Panc1 (cell line): ENCODE data around the gene CORO1C. TPM values are rescaled to one million over a fixed set of nuclear protein-coding genes. Genes with fewer than 3 reads are reported as not detected.

Experiments used
- ATAC-seq: fragments of 200-7000 bp; cut with Tn5 transposase; 2 replicates; pipeline ENCODE4 v1.9.1; 2020; ENCODE audit warnings: mild to moderate bottlenecking, moderate library complexity
- BruUV-seq: library from RNA; stranded (reverse); fragments of 400-500 nt; replicated peaks from 2 replicates; lab custom pipeline; 2021; lab: Mats Ljungman, UMichigan
- CTCF ChIA-PET: fragments of 300-600 bp; sonication (Branson Sonifier 250); formaldehyde crosslinking; loops from one replicate; lab custom pipeline; 2022; ENCODE audit warnings: antibody characterized with exemption; lab: Charles Lee
- POLR2A ChIA-PET: fragments of 300-600 bp; sonication (Branson Sonifier 250); formaldehyde crosslinking; loops from one replicate; lab custom pipeline; 2022; ENCODE audit warnings: antibody characterized with exemption; lab: Charles Lee
- DNase-seq: peaks from one replicate; pipeline ENCODE4 v3.0.0-alpha.2; 2010; ENCODE audit warnings: low read depth, low spot score
- H3K27ac ChIP-seq: 2 replicates; pipeline ENCODE4 v1.5.1; 2011; ENCODE audit warnings: mild to moderate bottlenecking, low read length, inconsistent platforms
- H3K27me3 ChIP-seq: fragments of 200-500 bp; sonication (Bioruptor generic); 2 replicates; pipeline ENCODE4 v1.6.0; 2014; ENCODE audit warnings: low read length, inconsistent platforms; ENCODE audit not compliant: control insufficient read depth, insufficient read depth
- H3K36me3 ChIP-seq: fragments of 200-500 bp; sonication (Bioruptor generic); 2 replicates; pipeline ENCODE4 v1.5.1; 2014; ENCODE audit warnings: inconsistent platforms, mild to moderate bottlenecking, low read length, moderate library complexity; ENCODE audit not compliant: control insufficient read depth, insufficient read depth
- H3K4me1 ChIP-seq: 2 replicates; pipeline ENCODE4 v1.5.1; 2011; ENCODE audit warnings: inconsistent platforms, mild to moderate bottlenecking, low read length, moderate library complexity; ENCODE audit not compliant: control insufficient read depth, insufficient read depth
- H3K4me3 ChIP-seq, 2 experiments: 2 replicates each; pipeline ENCODE4 v1.5.1; 2011 to 2012; ENCODE audit warnings: low read depth in 2 of 2, low read length in 2 of 2, mild to moderate bottlenecking in 2 of 2, inconsistent platforms in 1 of 2, moderate library complexity in 1 of 2
- H3K9me3 ChIP-seq: fragments of 200-500 bp; sonication (Bioruptor generic); 2 replicates; pipeline ENCODE4 v1.5.1; 2014; ENCODE audit warnings: low read depth, mild to moderate bottlenecking, inconsistent platforms, low read length, moderate library complexity; ENCODE audit not compliant: control insufficient read depth, insufficient read depth
- POLR2AphosphoS5 ChIP-seq: IDR thresholded peaks from 2 replicates; pipeline ENCODE4 v1.6.1; 2012; ENCODE audit warnings: mild to moderate bottlenecking, low read depth, low read length, moderate library complexity
- SIN3A ChIP-seq: IDR thresholded peaks from 2 replicates; pipeline ENCODE4 v1.6.1; 2012; ENCODE audit warnings: low read depth, mild to moderate bottlenecking, low read length, moderate library complexity, borderline replicate concordance; ENCODE audit not compliant: insufficient read depth
- TCF7L2 ChIP-seq: IDR thresholded peaks from 2 replicates; pipeline ENCODE4 v1.6.1; 2011; ENCODE audit warnings: mild to moderate bottlenecking, low read depth, low read length, inconsistent platforms
- in situ Hi-C: cut with HindIII; loops from 2 replicates; pipeline ENCODE4 v1.10.0; 2016; ENCODE audit warnings: low sequenced_read_pairs, low pct_unique_long_range_greater_than_20kb
- intact Hi-C: fragments of 100-400 bp; cut with micrococcal nuclease; formaldehyde crosslinking; loops from one replicate; pipeline ENCODE4 v1.10.0; 2022; ENCODE audit not compliant: unreplicated experiment
- total RNA-seq: library from RNA; stranded (reverse); gene quantifications from one replicate; pipeline ENCODE4 v1.2.1, GENCODE V29; 2021; ENCODE audit not compliant: unreplicated experiment
- TF ChIP-seq, protein P1 (sequence below): fragments of 450-650 bp; IDR thresholded peaks from 2 replicates; pipeline ENCODE4 v1.5.1; 2017; ENCODE audit warnings: mild to moderate bottlenecking
- TF ChIP-seq, protein P2 (sequence below), 2 experiments: IDR thresholded peaks; 2 replicates each; pipeline ENCODE4 v1.6.1; 2011 to 2012; ENCODE audit warnings: low read depth in 2 of 2, control low read depth in 1 of 2, low read length in 1 of 2, mild to moderate bottlenecking in 1 of 2, moderate library complexity in 1 of 2; ENCODE audit not compliant: insufficient read depth in 1 of 2

The CORO1C gene
- total RNA-seq, 1 experiment from 2014 or later, result 165 TPM

DNA sequence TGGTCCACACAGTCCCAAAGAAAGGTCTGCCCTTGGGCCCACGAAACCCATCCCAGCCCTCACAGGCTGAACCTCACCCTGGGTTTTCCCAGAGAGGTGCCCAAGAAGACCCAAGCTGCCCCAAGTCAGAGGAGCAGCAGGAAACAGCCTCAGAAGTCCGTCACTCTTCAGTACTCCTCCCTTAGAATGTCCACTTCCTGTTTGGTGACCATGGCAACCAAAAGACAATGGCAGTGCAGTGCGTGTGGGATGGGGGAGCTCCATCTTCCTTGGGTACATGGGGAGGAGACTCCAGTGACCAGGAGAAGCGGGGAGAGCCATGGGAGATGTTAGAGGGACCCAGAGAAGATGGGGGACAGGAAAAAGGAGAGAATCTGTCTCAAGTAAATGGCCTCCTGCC, 108.9 kb downstream of the CORO1C start:
- Histone ChIP-seq H3K4me1 (peaks cover 8% of the 10 kb centered on the region; the same call in 1 of the 2 replicates), H3K9me3 (no peaks in the 10 kb centered on the region), H3K27me3 (no peaks in the 10 kb centered on the region), H3K4me3 (no peak overlapping the region), H3K36me3 (no peaks in the 10 kb centered on the region), H3K27ac (peak overlapping the region; percentile 19; the same call in 1 of the 2 replicates)
- BruUV-seq, result no TSS peak
- DNase-seq, result no peak
- ChIA-PET POLR2A (no interaction called here), CTCF (no interaction called here)
- ATAC-seq, result no peak
- TF ChIP-seq TCF7L2 (no peak), POLR2AphosphoS5 (no peak), SIN3A (no peak)
- TF ChIP-seq, protein P1, sequence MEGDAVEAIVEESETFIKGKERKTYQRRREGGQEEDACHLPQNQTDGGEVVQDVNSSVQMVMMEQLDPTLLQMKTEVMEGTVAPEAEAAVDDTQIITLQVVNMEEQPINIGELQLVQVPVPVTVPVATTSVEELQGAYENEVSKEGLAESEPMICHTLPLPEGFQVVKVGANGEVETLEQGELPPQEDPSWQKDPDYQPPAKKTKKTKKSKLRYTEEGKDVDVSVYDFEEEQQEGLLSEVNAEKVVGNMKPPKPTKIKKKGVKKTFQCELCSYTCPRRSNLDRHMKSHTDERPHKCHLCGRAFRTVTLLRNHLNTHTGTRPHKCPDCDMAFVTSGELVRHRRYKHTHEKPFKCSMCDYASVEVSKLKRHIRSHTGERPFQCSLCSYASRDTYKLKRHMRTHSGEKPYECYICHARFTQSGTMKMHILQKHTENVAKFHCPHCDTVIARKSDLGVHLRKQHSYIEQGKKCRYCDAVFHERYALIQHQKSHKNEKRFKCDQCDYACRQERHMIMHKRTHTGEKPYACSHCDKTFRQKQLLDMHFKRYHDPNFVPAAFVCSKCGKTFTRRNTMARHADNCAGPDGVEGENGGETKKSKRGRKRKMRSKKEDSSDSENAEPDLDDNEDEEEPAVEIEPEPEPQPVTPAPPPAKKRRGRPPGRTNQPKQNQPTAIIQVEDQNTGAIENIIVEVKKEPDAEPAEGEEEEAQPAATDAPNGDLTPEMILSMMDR, result no peak
- TF ChIP-seq, protein P2, sequence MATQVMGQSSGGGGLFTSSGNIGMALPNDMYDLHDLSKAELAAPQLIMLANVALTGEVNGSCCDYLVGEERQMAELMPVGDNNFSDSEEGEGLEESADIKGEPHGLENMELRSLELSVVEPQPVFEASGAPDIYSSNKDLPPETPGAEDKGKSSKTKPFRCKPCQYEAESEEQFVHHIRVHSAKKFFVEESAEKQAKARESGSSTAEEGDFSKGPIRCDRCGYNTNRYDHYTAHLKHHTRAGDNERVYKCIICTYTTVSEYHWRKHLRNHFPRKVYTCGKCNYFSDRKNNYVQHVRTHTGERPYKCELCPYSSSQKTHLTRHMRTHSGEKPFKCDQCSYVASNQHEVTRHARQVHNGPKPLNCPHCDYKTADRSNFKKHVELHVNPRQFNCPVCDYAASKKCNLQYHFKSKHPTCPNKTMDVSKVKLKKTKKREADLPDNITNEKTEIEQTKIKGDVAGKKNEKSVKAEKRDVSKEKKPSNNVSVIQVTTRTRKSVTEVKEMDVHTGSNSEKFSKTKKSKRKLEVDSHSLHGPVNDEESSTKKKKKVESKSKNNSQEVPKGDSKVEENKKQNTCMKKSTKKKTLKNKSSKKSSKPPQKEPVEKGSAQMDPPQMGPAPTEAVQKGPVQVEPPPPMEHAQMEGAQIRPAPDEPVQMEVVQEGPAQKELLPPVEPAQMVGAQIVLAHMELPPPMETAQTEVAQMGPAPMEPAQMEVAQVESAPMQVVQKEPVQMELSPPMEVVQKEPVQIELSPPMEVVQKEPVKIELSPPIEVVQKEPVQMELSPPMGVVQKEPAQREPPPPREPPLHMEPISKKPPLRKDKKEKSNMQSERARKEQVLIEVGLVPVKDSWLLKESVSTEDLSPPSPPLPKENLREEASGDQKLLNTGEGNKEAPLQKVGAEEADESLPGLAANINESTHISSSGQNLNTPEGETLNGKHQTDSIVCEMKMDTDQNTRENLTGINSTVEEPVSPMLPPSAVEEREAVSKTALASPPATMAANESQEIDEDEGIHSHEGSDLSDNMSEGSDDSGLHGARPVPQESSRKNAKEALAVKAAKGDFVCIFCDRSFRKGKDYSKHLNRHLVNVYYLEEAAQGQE (IDR thresholded peaks at IDR 0.05; ENCODE audit: insufficient read depth in 1 of 2, low read depth in 2 of 2, low read length in 1 of 2), result no peak
- in situ Hi-C loops, result no loop called here
- intact Hi-C loops, result no loop called here

DNA sequence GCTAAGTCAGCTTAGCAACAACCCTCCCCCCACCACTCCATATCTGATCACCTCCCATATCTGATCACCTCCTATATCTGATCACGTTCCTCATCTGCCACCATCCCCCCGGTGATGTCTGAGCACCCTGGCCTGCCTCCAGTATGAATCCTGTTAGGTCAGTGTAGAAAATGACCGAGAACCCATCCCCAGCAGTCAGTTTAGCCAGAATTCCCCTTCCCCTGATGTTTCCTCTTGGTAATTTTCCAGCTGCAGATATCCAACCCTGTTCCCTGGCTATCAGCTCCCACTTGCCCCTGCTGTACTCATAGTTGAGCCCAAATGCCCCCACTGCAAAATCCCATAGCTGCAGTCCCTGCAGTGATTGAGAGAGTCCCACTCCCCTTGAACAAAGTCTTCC, 110.2 kb downstream of the CORO1C start:
- no peak overlapping the region for H3K27ac ChIP-seq
- H3K9me3 ChIP-seq, result no peaks in the 10 kb centered on the region
- ChIA-PET POLR2A (no interaction called here), CTCF (no interaction called here)
- intact Hi-C loops (no loop called here), in situ Hi-C loops (no loop called here)
- BruUV-seq, result no TSS peak
- no peaks in the 10 kb centered on the region for H3K27me3 ChIP-seq
- DNase-seq (no peak), ATAC-seq (no peak)
- H3K36me3 ChIP-seq, result no peaks in the 10 kb centered on the region
- peaks cover 8% of the 10 kb centered on the region; the same call in 1 of the 2 replicates for H3K4me1 ChIP-seq
- H3K4me3 ChIP-seq, result no peak overlapping the region
- no peak for TF ChIP-seq SIN3A
- TF ChIP-seq, protein P2 (IDR thresholded peaks at IDR 0.05; ENCODE audit: insufficient read depth in 1 of 2, low read depth in 2 of 2, low read length in 1 of 2), result no peak
- TF ChIP-seq, protein P1, result no peak
- no peak for TF ChIP-seq TCF7L2
- TF ChIP-seq POLR2AphosphoS5, result no peak
